ENCODE data around the gene PROSER3.

PROSER3 gene

GRCh38 chr19:35724560-35724959 is 33.4 kb upstream of the PROSER3 start:
- no peaks in the 10 kb centered on the region for H3K27me3 ChIP-seq (ENCODE audit: control insufficient read depth, insufficient read depth, low read length)
- no peak overlapping the region for H3K9ac ChIP-seq (ENCODE audit: low read depth, low read length)
- H3K9me3 ChIP-seq (ENCODE audit: control insufficient read depth, insufficient read depth, low read length), result no peaks in the 10 kb centered on the region
- peaks cover 87% of the 10 kb centered on the region for H3K36me3 ChIP-seq (ENCODE audit: control insufficient read depth, insufficient read depth, low read length)
- H3K4me3 ChIP-seq (ENCODE audit: low read depth, low read length), result no peak overlapping the region
- no peaks in the 10 kb centered on the region for H3K4me1 ChIP-seq (ENCODE audit: control insufficient read depth, insufficient read depth, low read length)

GRCh38 chr19:35725216-35725861 is 32.6 kb upstream of the PROSER3 start:
- H3K9ac ChIP-seq (ENCODE audit: low read depth, low read length), result no peak overlapping the region
- no peaks in the 10 kb centered on the region for H3K4me1 ChIP-seq (ENCODE audit: control insufficient read depth, insufficient read depth, low read length)
- no peak overlapping the region for H3K4me3 ChIP-seq (ENCODE audit: low read depth, low read length)
- no peaks in the 10 kb centered on the region for H3K27me3 ChIP-seq (ENCODE audit: control insufficient read depth, insufficient read depth, low read length)
- H3K9me3 ChIP-seq (ENCODE audit: control insufficient read depth, insufficient read depth, low read length), result no peaks in the 10 kb centered on the region
- H3K36me3 ChIP-seq (ENCODE audit: control insufficient read depth, insufficient read depth, low read length), result peaks cover 88% of the 10 kb centered on the region

- H3K9me3 ChIP-seq (ENCODE audit: control insufficient read depth, insufficient read depth, low read length), result no peaks in the 10 kb centered on the region
- H3K27me3 ChIP-seq (ENCODE audit: control insufficient read depth, insufficient read depth, low read length), result no peaks in the 10 kb centered on the region
- no peaks in the 10 kb centered on the region for H3K4me1 ChIP-seq (ENCODE audit: control insufficient read depth, insufficient read depth, low read length)
- H3K36me3 ChIP-seq (ENCODE audit: control insufficient read depth, insufficient read depth, low read length), result peaks cover 92% of the 10 kb centered on the region
- H3K4me3 ChIP-seq (ENCODE audit: low read depth, low read length), result no peak overlapping the region
- no peak overlapping the region for H3K9ac ChIP-seq (ENCODE audit: low read depth, low read length)
These were observed 30.7 kb upstream of the PROSER3 start for GRCh38 chr19:35727053-35727955.

GRCh38 chr19:35727956-35728706 is 29.8 kb upstream of the PROSER3 start:
- H3K27me3 ChIP-seq (ENCODE audit: control insufficient read depth, insufficient read depth, low read length), result no peaks in the 10 kb centered on the region
- no peak overlapping the region for H3K4me3 ChIP-seq (ENCODE audit: low read depth, low read length)
- H3K36me3 ChIP-seq (ENCODE audit: control insufficient read depth, insufficient read depth, low read length), result peaks cover 84% of the 10 kb centered on the region
- no peaks in the 10 kb centered on the region for H3K4me1 ChIP-seq (ENCODE audit: control insufficient read depth, insufficient read depth, low read length)
- no peak overlapping the region for H3K9ac ChIP-seq (ENCODE audit: low read depth, low read length)
- H3K9me3 ChIP-seq (ENCODE audit: control insufficient read depth, insufficient read depth, low read length), result no peaks in the 10 kb centered on the region

- Histone ChIP-seq H3K36me3 (ENCODE audit: control insufficient read depth, insufficient read depth, low read length) (peaks cover 81% of the 10 kb centered on the region), H3K4me1 (ENCODE audit: control insufficient read depth, insufficient read depth, low read length) (no peaks in the 10 kb centered on the region), H3K9me3 (ENCODE audit: control insufficient read depth, insufficient read depth, low read length) (no peaks in the 10 kb centered on the region), H3K27me3 (ENCODE audit: control insufficient read depth, insufficient read depth, low read length) (no peaks in the 10 kb centered on the region), H3K9ac (ENCODE audit: low read depth, low read length) (no peak overlapping the region), H3K4me3 (ENCODE audit: low read depth, low read length) (no peak overlapping the region)
These were observed 29.0 kb upstream of the PROSER3 start for GRCh38 chr19:35729021-35729420.

GRCh38 chr19:35729763-35730162 is 28.2 kb upstream of the PROSER3 start:
- no peaks in the 10 kb centered on the region for H3K9me3 ChIP-seq (ENCODE audit: control insufficient read depth, insufficient read depth, low read length)
- peaks cover 76% of the 10 kb centered on the region for H3K36me3 ChIP-seq (ENCODE audit: control insufficient read depth, insufficient read depth, low read length)
- H3K4me1 ChIP-seq (ENCODE audit: control insufficient read depth, insufficient read depth, low read length), result no peaks in the 10 kb centered on the region
- H3K27me3 ChIP-seq (ENCODE audit: control insufficient read depth, insufficient read depth, low read length), result no peaks in the 10 kb centered on the region
- H3K4me3 ChIP-seq (ENCODE audit: low read depth, low read length), result no peak overlapping the region
- no peak overlapping the region for H3K9ac ChIP-seq (ENCODE audit: low read depth, low read length)

- H3K36me3 ChIP-seq (ENCODE audit: control insufficient read depth, insufficient read depth, low read length), result peaks cover 72% of the 10 kb centered on the region
- no peak overlapping the region for H3K4me3 ChIP-seq (ENCODE audit: low read depth, low read length)
- H3K9me3 ChIP-seq (ENCODE audit: control insufficient read depth, insufficient read depth, low read length), result no peaks in the 10 kb centered on the region
- H3K9ac ChIP-seq (ENCODE audit: low read depth, low read length), result no peak overlapping the region
- H3K27me3 ChIP-seq (ENCODE audit: control insufficient read depth, insufficient read depth, low read length), result no peaks in the 10 kb centered on the region
- no peaks in the 10 kb centered on the region for H3K4me1 ChIP-seq (ENCODE audit: control insufficient read depth, insufficient read depth, low read length)
These were observed 27.6 kb upstream of the PROSER3 start for GRCh38 chr19:35730326-35730725.

GRCh38 chr19:35731353-35731752 is 26.6 kb upstream of the PROSER3 start:
- Histone ChIP-seq H3K4me3 (ENCODE audit: low read depth, low read length) (no peak overlapping the region), H3K27me3 (ENCODE audit: control insufficient read depth, insufficient read depth, low read length) (no peaks in the 10 kb centered on the region), H3K4me1 (ENCODE audit: control insufficient read depth, insufficient read depth, low read length) (no peaks in the 10 kb centered on the region), H3K9me3 (ENCODE audit: control insufficient read depth, insufficient read depth, low read length) (no peaks in the 10 kb centered on the region), H3K9ac (ENCODE audit: low read depth, low read length) (no peak overlapping the region), H3K36me3 (ENCODE audit: control insufficient read depth, insufficient read depth, low read length) (peaks cover 65% of the 10 kb centered on the region)

- Histone ChIP-seq H3K36me3 (ENCODE audit: control insufficient read depth, insufficient read depth, low read length) (peaks cover 68% of the 10 kb centered on the region), H3K4me1 (ENCODE audit: control insufficient read depth, insufficient read depth, low read length) (no peaks in the 10 kb centered on the region), H3K4me3 (ENCODE audit: low read depth, low read length) (no peak overlapping the region), H3K27me3 (ENCODE audit: control insufficient read depth, insufficient read depth, low read length) (no peaks in the 10 kb centered on the region), H3K9ac (ENCODE audit: low read depth, low read length) (no peak overlapping the region), H3K9me3 (ENCODE audit: control insufficient read depth, insufficient read depth, low read length) (no peaks in the 10 kb centered on the region)
These were observed 26.1 kb upstream of the PROSER3 start for GRCh38 chr19:35731779-35732405.

GRCh38 chr19:35732540-35733179 is 25.3 kb upstream of the PROSER3 start:
- Histone ChIP-seq H3K9ac (ENCODE audit: low read depth, low read length) (no peak overlapping the region), H3K27me3 (ENCODE audit: control insufficient read depth, insufficient read depth, low read length) (no peaks in the 10 kb centered on the region), H3K36me3 (ENCODE audit: control insufficient read depth, insufficient read depth, low read length) (peaks cover 68% of the 10 kb centered on the region), H3K4me1 (ENCODE audit: control insufficient read depth, insufficient read depth, low read length) (no peaks in the 10 kb centered on the region), H3K9me3 (ENCODE audit: control insufficient read depth, insufficient read depth, low read length) (no peaks in the 10 kb centered on the region), H3K4me3 (ENCODE audit: low read depth, low read length) (no peak overlapping the region)

All from iPS-15b (cell line).